ENCODE results near the gene ESRP2. TPM values are rescaled to one million over a fixed set of nuclear protein-coding genes. Genes with fewer than 3 reads are reported as not detected.
A peak's percentile ranks its signal among the peaks of the same experiment; 100 is the strongest.

Gene ESRP2
- total RNA-seq, 6 experiments from 2014 or later = 0.05 to 0.14 (median 0.10) TPM; not detected in 2

DNA sequence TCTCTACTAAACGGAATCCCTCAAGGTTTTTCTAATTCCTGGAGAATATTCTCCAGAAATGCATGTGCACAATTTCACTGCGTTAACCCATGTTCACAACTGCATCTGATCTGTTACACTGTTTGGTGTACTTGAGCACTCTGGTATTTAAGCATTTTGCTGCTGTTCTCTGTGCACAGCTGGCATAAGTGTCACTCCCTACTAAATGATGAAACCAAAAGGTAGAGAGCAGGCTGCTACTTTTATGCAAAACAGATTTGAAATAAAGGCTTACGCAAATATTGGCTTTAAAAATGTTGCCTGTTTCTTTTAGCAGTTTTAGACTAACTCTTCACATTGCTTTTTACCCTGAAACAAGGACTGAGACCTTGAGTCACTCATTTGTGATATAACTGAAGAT lies 41.7 kb downstream of the ESRP2 start:
- H3K27me3 Mint-ChIP-seq (ENCODE audit: insufficient read depth) = no peaks in the 10 kb centered on the region
- H3K36me3 Mint-ChIP-seq (ENCODE audit: low read depth) = peaks cover 11% of the 10 kb centered on the region
- no peaks in the 10 kb centered on the region for H3K9me3 Mint-ChIP-seq
- H3K4me3 Mint-ChIP-seq = no peak overlapping the region
- H3K4me1 Mint-ChIP-seq (ENCODE audit: low read depth) = peaks cover 10% of the 10 kb centered on the region; the same call in 1 of the 2 replicates
- DNase-seq = no peak
- TF ChIP-seq, protein P1, sequence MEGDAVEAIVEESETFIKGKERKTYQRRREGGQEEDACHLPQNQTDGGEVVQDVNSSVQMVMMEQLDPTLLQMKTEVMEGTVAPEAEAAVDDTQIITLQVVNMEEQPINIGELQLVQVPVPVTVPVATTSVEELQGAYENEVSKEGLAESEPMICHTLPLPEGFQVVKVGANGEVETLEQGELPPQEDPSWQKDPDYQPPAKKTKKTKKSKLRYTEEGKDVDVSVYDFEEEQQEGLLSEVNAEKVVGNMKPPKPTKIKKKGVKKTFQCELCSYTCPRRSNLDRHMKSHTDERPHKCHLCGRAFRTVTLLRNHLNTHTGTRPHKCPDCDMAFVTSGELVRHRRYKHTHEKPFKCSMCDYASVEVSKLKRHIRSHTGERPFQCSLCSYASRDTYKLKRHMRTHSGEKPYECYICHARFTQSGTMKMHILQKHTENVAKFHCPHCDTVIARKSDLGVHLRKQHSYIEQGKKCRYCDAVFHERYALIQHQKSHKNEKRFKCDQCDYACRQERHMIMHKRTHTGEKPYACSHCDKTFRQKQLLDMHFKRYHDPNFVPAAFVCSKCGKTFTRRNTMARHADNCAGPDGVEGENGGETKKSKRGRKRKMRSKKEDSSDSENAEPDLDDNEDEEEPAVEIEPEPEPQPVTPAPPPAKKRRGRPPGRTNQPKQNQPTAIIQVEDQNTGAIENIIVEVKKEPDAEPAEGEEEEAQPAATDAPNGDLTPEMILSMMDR (IDR thresholded peaks at IDR 0.05) = no peak
- no peak overlapping the region for H3K27ac Mint-ChIP-seq

DNA sequence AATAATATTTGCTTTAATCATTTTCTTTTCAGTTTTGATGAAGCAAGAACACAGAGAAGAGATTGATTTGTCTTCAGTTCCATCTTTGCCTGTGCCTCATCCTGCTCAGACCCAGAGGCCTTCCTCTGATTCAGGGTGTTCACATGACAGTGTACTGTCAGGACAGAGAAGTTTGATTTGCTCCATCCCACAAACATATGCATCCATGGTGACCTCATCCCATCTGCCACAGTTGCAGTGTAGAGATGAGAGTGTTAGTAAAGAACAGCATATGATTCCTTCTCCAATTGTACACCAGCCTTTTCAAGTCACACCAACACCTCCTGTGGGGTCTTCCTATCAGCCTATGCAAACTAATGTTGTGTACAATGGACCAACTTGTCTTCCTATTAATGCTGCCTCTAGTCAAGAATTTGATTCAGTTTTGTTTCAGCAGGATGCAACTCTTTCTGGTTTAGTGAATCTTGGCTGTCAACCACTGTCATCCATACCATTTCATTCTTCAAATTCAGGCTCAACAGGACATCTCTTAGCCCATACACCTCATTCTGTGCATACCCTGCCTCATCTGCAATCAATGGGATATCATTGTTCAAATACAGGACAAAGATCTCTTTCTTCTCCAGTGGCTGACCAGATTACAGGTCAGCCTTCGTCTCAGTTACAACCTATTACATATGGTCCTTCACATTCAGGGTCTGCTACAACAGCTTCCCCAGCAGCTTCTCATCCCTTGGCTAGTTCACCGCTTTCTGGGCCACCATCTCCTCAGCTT lies 45.0 kb downstream of the ESRP2 start:
- DNase-seq = peak; percentile 3
- Mint-ChIP-seq H3K36me3 (ENCODE audit: low read depth) (peaks cover 11% of the 10 kb centered on the region), H3K4me1 (ENCODE audit: low read depth) (0 out of 2 replicates have a peak, but pooled peaks cover 4% of the 10 kb centered on the region), H3K9me3 (no peaks in the 10 kb centered on the region), H3K4me3 (no peak overlapping the region), H3K27me3 (ENCODE audit: insufficient read depth) (no peaks in the 10 kb centered on the region), H3K27ac (no peak overlapping the region)
- TF ChIP-seq, protein P1 (IDR thresholded peaks at IDR 0.05) = no peak

- TF ChIP-seq, protein P1 (IDR thresholded peaks at IDR 0.05) = no peak
- peaks cover 11% of the 10 kb centered on the region for H3K36me3 Mint-ChIP-seq (ENCODE audit: low read depth)
- no peaks in the 10 kb centered on the region for H3K9me3 Mint-ChIP-seq
- H3K4me1 Mint-ChIP-seq (ENCODE audit: low read depth) = 0 out of 2 replicates have a peak, but pooled peaks cover 4% of the 10 kb centered on the region
- H3K4me3 Mint-ChIP-seq = no peak overlapping the region
- peaks cover 3% of the 10 kb centered on the region; the same call in 1 of the 2 replicates for H3K27me3 Mint-ChIP-seq (ENCODE audit: insufficient read depth)
- DNase-seq = no peak
- H3K27ac Mint-ChIP-seq = no peak overlapping the region
These were observed 45.8 kb downstream of the ESRP2 start for GRCh38 chr16:68190081-68190480.

- no peak overlapping the region for H3K27ac Mint-ChIP-seq
- TF ChIP-seq, protein P1 (IDR thresholded peaks at IDR 0.05) = no peak
- no peaks in the 10 kb centered on the region for H3K9me3 Mint-ChIP-seq
- H3K4me3 Mint-ChIP-seq = no peak overlapping the region
- H3K27me3 Mint-ChIP-seq (ENCODE audit: insufficient read depth) = peaks cover 3% of the 10 kb centered on the region; the same call in 1 of the 2 replicates
- H3K4me1 Mint-ChIP-seq (ENCODE audit: low read depth) = 0 out of 2 replicates have a peak, but pooled peaks cover 4% of the 10 kb centered on the region
- H3K36me3 Mint-ChIP-seq (ENCODE audit: low read depth) = peaks cover 20% of the 10 kb centered on the region
- DNase-seq = no peak
These were observed 47.8 kb downstream of the ESRP2 start for GRCh38 chr16:68188170-68188569.

- Mint-ChIP-seq H3K36me3 (ENCODE audit: low read depth) (peaks cover 22% of the 10 kb centered on the region), H3K27ac (no peak overlapping the region), H3K4me3 (no peak overlapping the region), H3K27me3 (ENCODE audit: insufficient read depth) (peaks cover 3% of the 10 kb centered on the region; the same call in 1 of the 2 replicates), H3K9me3 (no peaks in the 10 kb centered on the region), H3K4me1 (ENCODE audit: low read depth) (0 out of 2 replicates have a peak, but pooled peaks cover 4% of the 10 kb centered on the region)
- DNase-seq = no peak
- TF ChIP-seq, protein P1 (IDR thresholded peaks at IDR 0.05) = no peak
These were observed 48.4 kb downstream of the ESRP2 start for GRCh38 chr16:68187505-68187904.

Measured in HFFc6 (cell line).